DMS53 treated with DMSO at 0.1 percent for 48 hours (cell line): Measurements from ENCODE around the gene RUNDC3A.

Source experiments
- DNase-seq: peaks from one replicate; lab custom pipeline; 2025; ENCODE audit not compliant: unreplicated experiment; lab: John Stamatoyannopoulos, UW

RUNDC3A gene

GRCh38 chr17:44283344-44284023 is 24.9 kb upstream of the RUNDC3A start:
- DNase-seq = no peak

GRCh38 chr17:44284024-44284400 is 24.4 kb upstream of the RUNDC3A start:
- no peak for DNase-seq

- DNase-seq = no peak
Observed at GRCh38 chr17:44287651-44288050, 20.8 kb upstream of the RUNDC3A start.

GRCh38 chr17:44293509-44294226 is 14.7 kb upstream of the RUNDC3A start:
- DNase-seq = no peak

- DNase-seq = no peak
Observed at GRCh38 chr17:44297975-44298374, 10.4 kb upstream of the RUNDC3A start.

GRCh38 chr17:44304651-44305050 is 3.8 kb upstream of the RUNDC3A start:
- DNase-seq = peak; percentile 93

- peak; percentile 82 for DNase-seq
Observed at GRCh38 chr17:44307387-44308186, 814 bp upstream of the RUNDC3A start.

- DNase-seq = peak; percentile 30
Observed at GRCh38 chr17:44308865-44309264, 464 bp downstream of the RUNDC3A start.

- no peak for DNase-seq
Observed at GRCh38 chr17:44309472-44309871, 1.1 kb downstream of the RUNDC3A start.

GRCh38 chr17:44310188-44310587 is 1.8 kb downstream of the RUNDC3A start:
- DNase-seq = no peak

GRCh38 chr17:44310609-44311376 is 2.4 kb downstream of the RUNDC3A start:
- DNase-seq = no peak

- no peak for DNase-seq
Observed at GRCh38 chr17:44311562-44312181, 3.3 kb downstream of the RUNDC3A start.

- DNase-seq = no peak
Observed at GRCh38 chr17:44312396-44313104, 4.1 kb downstream of the RUNDC3A start.

GRCh38 chr17:44314031-44314430 is 5.6 kb downstream of the RUNDC3A start:
- no peak for DNase-seq

- no peak for DNase-seq
Observed at GRCh38 chr17:44314524-44314868, 6.1 kb downstream of the RUNDC3A start.

GRCh38 chr17:44314869-44315661 is 6.7 kb downstream of the RUNDC3A start:
- peak; percentile 80 for DNase-seq

- DNase-seq = peak; percentile 24
Observed at GRCh38 chr17:44315760-44316731, 7.6 kb downstream of the RUNDC3A start.

- DNase-seq = no peak
Observed at GRCh38 chr17:44317545-44317944, 9.1 kb downstream of the RUNDC3A start.
